HG02588 (cell line): ENCODE data around the gene PODXL.
"Not testable (repeated sequence)": the region's sequence is repeated elsewhere in the genome, so short reads cannot be mapped to it uniquely, and the experiment has no call there.

Experiments used
- ATAC-seq: cut with Tn5 transposase; IDR thresholded peaks from one replicate; pipeline ENCODE4 v1.9.1; 2021; ENCODE audit warnings: mild to moderate bottlenecking, moderate library complexity; ENCODE audit not compliant: unreplicated experiment

Gene PODXL

GRCh38 chr7:131495669-131496498 lies 60.5 kb downstream of the PODXL start:
- ATAC-seq = no peak

- ATAC-seq = no peak
These were observed 62.2 kb downstream of the PODXL start for GRCh38 chr7:131494182-131494581.

GRCh38 chr7:131493581-131493980 lies 62.8 kb downstream of the PODXL start:
- ATAC-seq = no peak

- no peak for ATAC-seq
These were observed 63.3 kb downstream of the PODXL start for GRCh38 chr7:131493081-131493480.

- no peak for ATAC-seq
These were observed 66.5 kb downstream of the PODXL start for GRCh38 chr7:131489881-131490280.

- ATAC-seq = no peak
These were observed 67.2 kb downstream of the PODXL start for GRCh38 chr7:131489196-131489595.

GRCh38 chr7:131488361-131488760 lies 68.1 kb downstream of the PODXL start:
- no peak for ATAC-seq

- no peak for ATAC-seq
These were observed 69.2 kb downstream of the PODXL start for GRCh38 chr7:131487217-131487616.

- ATAC-seq = no peak
These were observed 70.1 kb downstream of the PODXL start for GRCh38 chr7:131486346-131486745.

GRCh38 chr7:131483586-131483985 lies 72.8 kb downstream of the PODXL start:
- no peak for ATAC-seq

GRCh38 chr7:131482800-131483199 lies 73.6 kb downstream of the PODXL start:
- ATAC-seq = no peak

- no peak for ATAC-seq
These were observed 75.8 kb downstream of the PODXL start for GRCh38 chr7:131480384-131481315.

GRCh38 chr7:131476740-131477139 lies 79.7 kb downstream of the PODXL start:
- ATAC-seq = no peak

GRCh38 chr7:131471250-131472004 lies 85.0 kb downstream of the PODXL start:
- no peak for ATAC-seq

- ATAC-seq = no peak
These were observed 88.6 kb downstream of the PODXL start for GRCh38 chr7:131467788-131468187.

GRCh38 chr7:131466735-131467365 lies 89.6 kb downstream of the PODXL start:
- ATAC-seq = no peak

GRCh38 chr7:131462715-131463114 lies 93.7 kb downstream of the PODXL start:
- not testable (repeated sequence) for ATAC-seq

GRCh38 chr7:131462059-131462458 lies 94.4 kb downstream of the PODXL start:
- ATAC-seq = no peak

GRCh38 chr7:131459256-131459655 lies 97.2 kb downstream of the PODXL start:
- ATAC-seq = no peak

GRCh38 chr7:131456338-131456737 lies 100.1 kb downstream of the PODXL start:
- ATAC-seq = no peak

GRCh38 chr7:131455546-131455945 lies 100.9 kb downstream of the PODXL start:
- no peak for ATAC-seq
